ENCODE results near the gene MXRA8. TPM values are rescaled to one million over a fixed set of nuclear protein-coding genes. Genes with fewer than 3 reads are reported as not detected.

Gene MXRA8
- total RNA-seq, 1 donor from 2014 or later, result 0.16 TPM

DNA sequence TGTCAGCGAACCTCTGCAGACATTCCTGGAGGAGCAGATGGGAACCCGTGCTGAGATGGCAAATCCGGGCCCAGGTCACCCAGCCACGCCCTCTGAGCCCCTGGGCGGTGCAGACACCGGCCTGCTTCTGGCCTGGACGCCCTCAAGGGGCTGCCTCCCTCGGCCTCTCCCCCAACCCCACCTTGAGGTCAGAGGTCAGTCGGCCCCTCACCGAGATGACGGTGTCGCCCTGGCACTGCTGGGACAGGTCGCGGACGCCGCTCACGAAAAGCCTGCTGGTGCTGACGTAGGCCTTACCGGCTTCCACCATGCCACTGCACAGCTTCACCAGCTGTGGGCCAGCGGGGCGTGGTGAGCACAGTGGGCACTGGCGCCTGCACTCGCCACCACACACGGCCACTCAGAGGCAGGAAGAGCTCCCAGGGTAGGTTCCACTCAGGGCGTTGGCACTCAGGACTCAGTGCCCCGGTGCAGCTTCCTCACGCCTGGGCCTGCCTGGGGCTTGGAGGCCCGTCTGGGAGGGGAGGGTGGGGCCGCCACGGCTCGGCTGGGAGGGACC lies 55.3 kb downstream of the MXRA8 start:
- no peaks in the 10 kb centered on the region for H3K36me3 Mint-ChIP-seq (ENCODE audit: low read depth)
- intact Hi-C loops (cut with micrococcal nuclease), result loop anchor here (10.0 kb wide), 1 partner anchor 592 kb away; the partner anchor contains the start of gene GNB1
- ATAC-seq (ENCODE audit: low read depth), result no peak
- H3K4me1 Mint-ChIP-seq, result peaks cover 31% of the 10 kb centered on the region
- POLR2A ChIA-PET, result interaction anchor here (0.6 kb wide), 2 partner anchors 48 to 63 kb away, joined by 3 to 4 read pairs; no protein-coding TSS in a partner anchor
- no peak overlapping the region for H3K27ac Mint-ChIP-seq
- no peaks in the 10 kb centered on the region for H3K27me3 Mint-ChIP-seq
- CTCF ChIA-PET, result interaction anchor here (1.2 kb wide), 1 partner anchor 11 kb away, joined by 3 read pairs; no protein-coding TSS in a partner anchor
- TF ChIP-seq, protein P1, sequence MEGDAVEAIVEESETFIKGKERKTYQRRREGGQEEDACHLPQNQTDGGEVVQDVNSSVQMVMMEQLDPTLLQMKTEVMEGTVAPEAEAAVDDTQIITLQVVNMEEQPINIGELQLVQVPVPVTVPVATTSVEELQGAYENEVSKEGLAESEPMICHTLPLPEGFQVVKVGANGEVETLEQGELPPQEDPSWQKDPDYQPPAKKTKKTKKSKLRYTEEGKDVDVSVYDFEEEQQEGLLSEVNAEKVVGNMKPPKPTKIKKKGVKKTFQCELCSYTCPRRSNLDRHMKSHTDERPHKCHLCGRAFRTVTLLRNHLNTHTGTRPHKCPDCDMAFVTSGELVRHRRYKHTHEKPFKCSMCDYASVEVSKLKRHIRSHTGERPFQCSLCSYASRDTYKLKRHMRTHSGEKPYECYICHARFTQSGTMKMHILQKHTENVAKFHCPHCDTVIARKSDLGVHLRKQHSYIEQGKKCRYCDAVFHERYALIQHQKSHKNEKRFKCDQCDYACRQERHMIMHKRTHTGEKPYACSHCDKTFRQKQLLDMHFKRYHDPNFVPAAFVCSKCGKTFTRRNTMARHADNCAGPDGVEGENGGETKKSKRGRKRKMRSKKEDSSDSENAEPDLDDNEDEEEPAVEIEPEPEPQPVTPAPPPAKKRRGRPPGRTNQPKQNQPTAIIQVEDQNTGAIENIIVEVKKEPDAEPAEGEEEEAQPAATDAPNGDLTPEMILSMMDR (IDR thresholded peaks at IDR 0.05), result no peak
- H3K9me3 Mint-ChIP-seq, result no peaks in the 10 kb centered on the region
- no peak for DNase-seq
- H3K4me3 Mint-ChIP-seq, result no peak overlapping the region

Other genes starting within 250 kb of the MXRA8 start
- gene C1orf159, start 242.5 kb downstream of the MXRA8 start, total RNA-seq, result 20.8 and 26.5 TPM in 2 replicates
- gene TTLL10, start 184.7 kb downstream of the MXRA8 start, total RNA-seq, result 0.16 TPM in 1 of 2 replicates, not detected in the other
- gene TNFRSF18, start 152.0 kb downstream of the MXRA8 start, total RNA-seq, result 36.7 and 37.5 TPM in 2 replicates
- 0.86 and 1.1 TPM in 2 replicates for gene TNFRSF4, start 144.4 kb downstream of the MXRA8 start, total RNA-seq
- gene SDF4, start 126.6 kb downstream of the MXRA8 start, total RNA-seq, result 94.4 and 97.9 TPM in 2 replicates
- gene B3GALT6, start 126.3 kb downstream of the MXRA8 start, total RNA-seq, result 20.9 and 22.1 TPM in 2 replicates
- gene C1QTNF12, start 111.8 kb downstream of the MXRA8 start, total RNA-seq, result 2.5 and 2.7 TPM in 2 replicates
- 79.2 and 89.9 TPM in 2 replicates for gene UBE2J2, start 84.7 kb downstream of the MXRA8 start, total RNA-seq
- gene SCNN1D, start 78.1 kb downstream of the MXRA8 start, total RNA-seq, result 1.6 and 3.3 TPM in 2 replicates
- gene ACAP3, start 50.6 kb downstream of the MXRA8 start, total RNA-seq, result 16.2 and 26.1 TPM in 2 replicates
- gene PUSL1, start 50.0 kb downstream of the MXRA8 start, total RNA-seq, result 11.9 and 12.6 TPM in 2 replicates
- gene INTS11, start 33.9 kb downstream of the MXRA8 start, total RNA-seq, result 131 and 151 TPM in 2 replicates
- gene CPTP, start 33.8 kb downstream of the MXRA8 start, total RNA-seq, result 13.8 and 15.3 TPM in 2 replicates
- 2.5 and 2.7 TPM in 2 replicates for gene TAS1R3, start 27.3 kb downstream of the MXRA8 start, total RNA-seq
- gene DVL1, start 9.1 kb downstream of the MXRA8 start, total RNA-seq, result 29.3 and 30.7 TPM in 2 replicates
- 91.5 and 105 TPM in 2 replicates for gene AURKAIP1, start 16.7 kb upstream of the MXRA8 start, total RNA-seq
- gene CCNL2, start 40.8 kb upstream of the MXRA8 start, total RNA-seq, result 188 and 225 TPM in 2 replicates
- gene MRPL20, start 48.7 kb upstream of the MXRA8 start, total RNA-seq, result 134 and 136 TPM in 2 replicates
- 0.13 TPM in 1 of 2 replicates, not detected in the other for gene ANKRD65, start 62.7 kb upstream of the MXRA8 start, total RNA-seq
- not detected in 2 replicates for gene VWA1, start 77.1 kb upstream of the MXRA8 start, total RNA-seq
- gene ATAD3C, start 91.1 kb upstream of the MXRA8 start, total RNA-seq, result 0.58 and 0.86 TPM in 2 replicates
- gene ATAD3B, start 113.2 kb upstream of the MXRA8 start, total RNA-seq, result 47.4 and 49.5 TPM in 2 replicates
- 26.1 and 32.4 TPM in 2 replicates for gene ATAD3A, start 153.6 kb upstream of the MXRA8 start, total RNA-seq
- 0.31 TPM in 1 of 2 replicates, not detected in the other for gene TMEM240, start 182.1 kb upstream of the MXRA8 start, total RNA-seq
- 111 and 118 TPM in 2 replicates for gene SSU72, start 216.3 kb upstream of the MXRA8 start, total RNA-seq
- 0.46 and 0.60 TPM in 2 replicates for gene FNDC10, start 241.6 kb upstream of the MXRA8 start, total RNA-seq

Measured in activated B cell treated with CpG ODN at 0.5 μM for 24 hours (primary cell).